GM18858 (cell line): ENCODE results near the gene COL25A1.
"Not testable (repeated sequence)": the region's sequence is repeated elsewhere in the genome, so short reads cannot be mapped to it uniquely, and the experiment has no call there.

ENCODE experiments used
- ATAC-seq: cut with Tn5 transposase; IDR thresholded peaks from one replicate; pipeline ENCODE4 v1.9.1; 2021; ENCODE audit not compliant: unreplicated experiment

Gene COL25A1

GRCh38 chr4:109070677-109071076 lies 231.8 kb downstream of the COL25A1 start:
- not testable (repeated sequence) for ATAC-seq

- ATAC-seq = no peak
Observed at GRCh38 chr4:109067508-109068235, 234.8 kb downstream of the COL25A1 start.

- no peak for ATAC-seq
Observed at GRCh38 chr4:109065006-109065405, 237.5 kb downstream of the COL25A1 start.

- no peak for ATAC-seq
Observed at GRCh38 chr4:109053257-109053656, 249.2 kb downstream of the COL25A1 start.

- no peak for ATAC-seq
Observed at GRCh38 chr4:109052821-109053220, 249.6 kb downstream of the COL25A1 start.

DNA sequence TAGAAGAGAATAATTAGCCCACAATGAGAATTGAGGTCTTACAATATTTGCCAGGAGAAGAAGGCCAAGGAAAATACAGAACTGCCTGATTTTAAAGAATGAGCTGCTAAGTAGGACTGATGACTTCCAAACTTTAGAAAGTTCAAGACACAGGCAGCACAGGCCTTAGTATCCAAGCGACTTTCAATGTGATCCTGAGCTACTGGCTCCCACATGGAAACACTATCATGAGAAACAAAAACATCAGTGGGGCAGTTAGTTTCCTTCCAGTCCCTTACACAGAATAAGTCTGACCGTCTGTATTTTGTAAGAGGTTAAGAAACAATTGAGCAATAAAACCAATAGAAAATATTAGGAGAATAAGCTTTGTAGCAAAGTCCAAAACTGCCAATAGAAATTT lies 251.4 kb downstream of the COL25A1 start:
- ATAC-seq = no peak

DNA sequence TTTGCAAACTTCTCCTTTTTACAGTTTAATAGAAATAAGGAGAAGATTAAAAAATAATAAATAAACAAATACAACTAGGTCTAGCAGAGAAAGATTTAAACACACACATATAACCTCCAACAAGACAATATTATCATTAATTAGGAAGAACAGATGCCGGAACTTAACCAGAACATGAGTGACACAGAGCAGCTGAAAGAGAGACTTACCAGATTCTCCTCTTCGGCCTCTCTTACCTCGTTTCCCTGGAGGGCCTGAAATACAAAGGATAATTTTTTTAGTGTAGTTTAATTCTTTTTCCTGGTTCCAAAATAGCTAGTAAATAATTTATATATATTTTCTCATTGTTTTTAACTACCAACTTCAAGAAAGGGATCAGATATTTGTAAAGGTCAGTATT lies 252.5 kb downstream of the COL25A1 start:
- ATAC-seq = no peak

DNA sequence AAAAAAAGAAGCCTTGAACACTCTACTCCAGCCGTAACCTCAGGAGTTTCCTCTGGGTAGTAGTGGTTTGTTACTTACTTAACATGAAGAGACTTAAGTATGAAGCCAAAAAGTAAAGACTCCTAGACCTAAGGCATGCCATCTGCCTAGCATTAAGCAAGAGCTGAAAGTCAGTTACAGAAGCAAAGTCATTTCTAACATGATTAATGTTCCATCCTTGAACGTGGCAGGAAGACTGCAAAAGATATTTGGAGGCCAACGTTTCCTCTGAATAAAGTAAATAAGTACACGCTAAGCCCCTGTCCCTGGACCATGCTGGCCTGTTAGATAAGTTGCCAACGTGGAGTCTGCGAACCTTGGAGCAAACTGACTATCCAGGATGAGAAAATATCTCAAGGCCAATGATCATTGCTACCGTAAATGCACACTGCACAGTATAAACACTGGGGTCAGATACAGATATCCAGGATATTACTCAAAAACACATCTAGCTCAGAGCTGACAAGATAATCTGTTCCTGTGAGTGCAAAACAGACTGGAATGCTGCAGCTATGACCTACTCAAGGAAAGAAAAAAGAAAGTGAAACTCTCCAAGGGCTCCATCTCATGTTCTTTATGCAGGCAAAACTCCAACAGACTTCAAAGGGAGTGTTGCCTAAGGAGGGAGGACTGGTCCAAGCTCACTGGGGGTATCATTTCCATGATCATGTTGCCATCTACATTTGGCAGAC lies 255.8 kb downstream of the COL25A1 start:
- no peak for ATAC-seq

GRCh38 chr4:109044431-109044830 lies 258.0 kb downstream of the COL25A1 start:
- no peak for ATAC-seq

DNA sequence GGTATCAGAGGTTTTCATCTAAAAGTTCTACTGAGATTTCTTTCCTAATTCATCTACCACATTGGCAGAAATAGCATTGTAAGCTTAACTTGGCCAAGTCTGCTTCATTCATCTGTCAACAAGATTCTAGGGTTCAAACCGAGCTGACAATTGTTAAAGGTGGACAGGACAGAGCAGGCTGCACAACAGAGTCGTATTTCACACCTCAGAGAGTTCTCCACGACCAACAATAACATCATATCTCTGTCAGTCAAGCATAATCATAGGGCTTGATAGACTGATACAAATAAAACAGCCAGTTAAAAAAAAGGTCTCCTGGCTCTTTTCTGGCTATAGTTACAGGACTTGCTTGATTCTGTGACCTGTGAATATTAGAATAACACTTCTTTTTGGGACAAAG lies 259.2 kb downstream of the COL25A1 start:
- no peak for ATAC-seq

GRCh38 chr4:109041463-109042360 lies 260.7 kb downstream of the COL25A1 start:
- no peak for ATAC-seq

DNA sequence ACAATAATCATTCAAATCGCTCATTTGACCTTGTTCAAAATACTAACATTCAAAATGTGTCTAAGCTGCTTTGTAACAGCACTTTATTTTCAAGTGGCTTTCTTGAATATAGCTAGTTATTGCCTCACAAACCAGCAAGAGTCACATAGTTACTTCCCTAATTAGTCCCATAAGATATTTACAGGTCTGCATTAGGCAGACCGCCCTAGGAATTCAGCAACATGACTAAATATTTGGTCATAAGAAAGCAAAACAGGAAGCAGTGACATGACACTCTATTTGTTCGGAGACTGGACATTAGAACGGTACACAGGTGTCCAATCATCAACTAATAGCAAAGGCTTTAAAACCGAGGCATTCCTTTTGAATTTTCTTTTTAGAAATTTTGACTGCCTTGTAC lies 262.0 kb downstream of the COL25A1 start:
- no peak for ATAC-seq

DNA sequence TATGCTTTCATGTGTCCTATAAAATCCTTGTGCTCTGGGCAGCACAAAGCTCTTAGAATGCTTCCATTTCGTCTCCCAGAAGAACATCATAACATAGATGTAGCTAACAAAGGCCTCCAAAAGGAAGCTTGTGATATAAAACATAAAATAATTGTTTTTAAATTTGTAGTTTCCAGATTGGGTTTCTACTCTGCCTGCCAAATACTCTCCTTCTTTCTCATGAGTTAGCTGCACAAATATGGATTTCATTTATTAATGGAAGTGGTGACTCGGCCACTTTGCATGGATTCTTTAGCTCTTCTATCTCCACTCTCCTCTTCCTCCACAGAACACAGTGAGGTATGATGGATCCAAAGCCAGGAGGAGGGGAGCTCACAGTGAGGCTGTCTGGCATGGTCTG lies 265.4 kb downstream of the COL25A1 start:
- ATAC-seq = no peak

DNA sequence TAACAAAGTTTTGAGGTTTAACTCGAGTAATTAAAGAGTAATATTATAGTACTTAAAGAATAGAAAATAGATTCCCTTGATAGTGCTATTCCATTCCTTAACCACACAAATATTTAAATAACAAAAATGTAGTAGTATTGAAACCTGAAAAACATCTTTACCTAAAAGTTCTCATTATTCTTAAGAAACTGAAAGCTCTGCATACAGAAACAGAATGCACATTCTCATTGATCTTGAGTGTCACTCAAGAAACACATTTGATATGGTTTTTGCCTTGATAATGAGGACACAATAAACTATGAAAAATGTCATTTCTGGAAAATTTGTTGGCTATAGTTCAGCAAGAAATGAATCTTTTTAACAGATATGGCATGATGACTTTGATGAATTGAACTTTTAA lies 268.5 kb downstream of the COL25A1 start:
- no peak for ATAC-seq

DNA sequence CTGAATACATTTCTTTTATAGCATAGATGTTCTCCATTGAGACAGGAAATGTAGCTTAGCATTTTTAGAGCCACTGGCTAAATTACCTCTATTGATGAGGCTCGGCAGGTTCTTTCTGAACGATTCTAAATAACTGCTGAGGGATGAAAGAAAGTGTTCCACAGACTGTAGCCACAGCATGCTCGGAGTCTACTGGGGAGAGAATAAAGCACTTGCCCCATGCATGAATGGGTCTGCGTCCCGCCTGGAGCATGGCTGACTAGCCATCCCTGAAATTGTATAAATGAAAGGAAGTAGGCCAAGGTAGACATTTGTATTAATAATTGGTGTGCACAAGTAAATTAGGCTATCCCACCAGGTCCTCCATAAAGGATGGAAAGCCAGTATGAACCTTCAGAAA lies 269.8 kb downstream of the COL25A1 start:
- no peak for ATAC-seq

DNA sequence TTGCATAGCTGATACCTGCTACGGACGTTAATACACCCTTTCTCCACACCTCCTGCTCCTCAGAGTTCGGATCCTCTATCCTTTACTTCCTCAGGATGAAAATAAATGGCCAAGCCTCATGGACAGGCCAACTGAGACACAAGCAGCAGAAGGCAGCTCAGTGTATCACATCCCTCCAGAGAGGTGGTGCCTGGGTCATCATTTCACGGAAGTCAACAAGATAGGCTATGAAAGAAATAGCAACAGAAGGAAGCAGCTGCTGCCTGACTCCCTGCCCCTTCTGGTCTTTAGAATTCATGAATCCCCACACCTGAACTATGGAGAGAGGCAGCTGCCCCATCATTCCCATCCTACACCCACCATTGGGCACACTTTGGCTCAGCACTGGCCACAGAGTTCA lies 272.5 kb downstream of the COL25A1 start:
- no peak for ATAC-seq

GRCh38 chr4:109027016-109027500 lies 275.4 kb downstream of the COL25A1 start:
- ATAC-seq = no peak

DNA sequence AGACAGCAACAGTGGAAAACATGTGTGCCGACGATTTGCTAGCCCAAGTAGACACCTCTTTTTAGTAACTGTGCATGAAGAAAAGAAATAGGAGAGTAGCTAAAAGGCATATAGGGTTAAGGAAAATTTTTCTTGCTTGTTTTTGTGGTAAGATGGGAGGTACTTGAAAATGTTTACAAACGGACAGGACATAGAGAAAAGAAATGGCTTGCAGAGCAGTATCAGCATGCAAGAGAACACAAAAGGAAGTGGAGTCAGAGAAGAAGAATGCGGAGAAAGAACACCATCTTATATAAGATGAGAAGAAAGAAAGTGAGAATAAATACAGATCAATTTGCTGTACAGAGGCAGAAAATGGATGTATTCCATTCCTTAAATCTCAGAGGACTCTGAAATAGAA lies 275.9 kb downstream of the COL25A1 start:
- ATAC-seq = no peak

- no peak for ATAC-seq
Observed at GRCh38 chr4:109025471-109026076, 276.9 kb downstream of the COL25A1 start.

DNA sequence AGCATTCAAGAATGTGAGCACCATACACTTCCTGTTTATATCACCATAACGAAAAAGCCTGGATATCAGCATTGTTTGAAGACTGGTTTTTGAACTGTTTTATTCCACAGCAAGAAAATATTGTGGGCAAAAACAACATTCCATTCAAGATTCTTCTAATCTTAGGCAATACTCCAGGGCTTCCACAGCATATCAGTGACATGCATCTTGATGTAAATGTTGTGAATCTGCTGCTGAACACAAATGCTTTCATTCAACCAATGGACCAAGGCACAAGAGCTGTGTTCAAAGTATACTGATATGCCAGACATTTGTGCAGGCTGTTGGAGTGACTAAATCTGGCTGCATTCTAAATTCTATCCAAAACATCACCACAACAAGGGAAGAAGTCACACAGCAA lies 279.5 kb downstream of the COL25A1 start:
- ATAC-seq = no peak

- ATAC-seq = not testable (repeated sequence)
Observed at GRCh38 chr4:109021630-109022029, 280.8 kb downstream of the COL25A1 start.
